HL-60 (cell line): ENCODE data around the gene SOX3.

Source experiments
- DNase-seq, 2 experiments: peaks; one replicate each; pipeline ENCODE4 v3.0.0-alpha.2; 2010 to 2020; ENCODE audit warnings: low read depth in 1 of 2, low spot score in 1 of 2
- H3K27ac ChIP-seq: fragments of 250-450 bp; sonication (Bioruptor Pico); replicated peaks from 2 replicates; pipeline ENCODE4 v1.5.1; 2020; ENCODE audit warnings: mild to moderate bottlenecking, moderate library complexity
- H3K27me3 ChIP-seq: fragments of 250-450 bp; sonication (Bioruptor Pico); 2 replicates; pipeline ENCODE4 v1.5.1; 2021; ENCODE audit warnings: mild to moderate bottlenecking, moderate library complexity; ENCODE audit not compliant: insufficient read depth, poor library complexity, severe bottlenecking
- H3K4me3 ChIP-seq: replicated peaks from 2 replicates; pipeline ENCODE4 v1.5.1; 2011; ENCODE audit warnings: mild to moderate bottlenecking, control low read depth, low read length; ENCODE audit not compliant: insufficient read depth
- GABPA ChIP-seq: IDR thresholded peaks from 2 replicates; pipeline ENCODE4 v1.6.1; 2012; ENCODE audit warnings: low read depth
- POLR2AphosphoS5 ChIP-seq: IDR thresholded peaks from 2 replicates; pipeline ENCODE4 v1.6.1; 2012; ENCODE audit warnings: low read depth
- REST ChIP-seq: IDR thresholded peaks from 2 replicates; pipeline ENCODE4 v1.6.1; 2012; ENCODE audit warnings: low read depth; ENCODE audit not compliant: insufficient replicate concordance
- SPI1 ChIP-seq: IDR thresholded peaks from 2 replicates; pipeline ENCODE4 v1.6.1; 2012; ENCODE audit warnings: low read depth, mild to moderate bottlenecking, borderline replicate concordance
- TF ChIP-seq, protein P1 (sequence below): IDR thresholded peaks from one replicate; pipeline ENCODE4 v1.5.1; 2011; ENCODE audit warnings: low read length, control low read depth, inconsistent platforms; ENCODE audit not compliant: insufficient read depth

The SOX3 gene

GRCh38 chrX:140508958-140509357, 4.1 kb upstream of the SOX3 start:
- Histone ChIP-seq H3K27ac (no peak overlapping the region), H3K4me3 (no peak overlapping the region), H3K27me3 (peaks cover 3% of the 10 kb centered on the region)
- no peak for TF ChIP-seq SPI1
- no peak for TF ChIP-seq POLR2AphosphoS5
- TF ChIP-seq GABPA = no peak
- no peak for DNase-seq

DNA sequence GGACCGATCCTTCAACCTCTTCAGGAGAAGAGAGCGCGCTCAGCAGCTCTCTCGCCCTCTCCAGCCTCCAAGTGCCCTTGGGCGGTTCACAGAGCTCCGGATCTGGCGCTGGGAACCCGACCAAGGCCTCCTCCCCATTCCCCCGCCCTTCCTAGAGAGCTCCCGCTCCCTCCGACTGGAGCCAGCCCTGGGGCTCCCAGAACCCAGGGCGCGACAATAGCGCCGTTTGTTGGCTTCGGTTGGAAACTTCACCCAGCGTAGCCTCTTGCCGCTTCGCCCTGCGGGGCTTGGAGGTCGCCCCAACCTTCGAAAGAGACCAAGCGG, 3.1 kb upstream of the SOX3 start:
- TF ChIP-seq GABPA = no peak
- TF ChIP-seq POLR2AphosphoS5 = no peak
- no peak overlapping the region for H3K27ac ChIP-seq
- no peak overlapping the region for H3K4me3 ChIP-seq
- no peak for DNase-seq
- H3K27me3 ChIP-seq = peaks cover 3% of the 10 kb centered on the region

DNA sequence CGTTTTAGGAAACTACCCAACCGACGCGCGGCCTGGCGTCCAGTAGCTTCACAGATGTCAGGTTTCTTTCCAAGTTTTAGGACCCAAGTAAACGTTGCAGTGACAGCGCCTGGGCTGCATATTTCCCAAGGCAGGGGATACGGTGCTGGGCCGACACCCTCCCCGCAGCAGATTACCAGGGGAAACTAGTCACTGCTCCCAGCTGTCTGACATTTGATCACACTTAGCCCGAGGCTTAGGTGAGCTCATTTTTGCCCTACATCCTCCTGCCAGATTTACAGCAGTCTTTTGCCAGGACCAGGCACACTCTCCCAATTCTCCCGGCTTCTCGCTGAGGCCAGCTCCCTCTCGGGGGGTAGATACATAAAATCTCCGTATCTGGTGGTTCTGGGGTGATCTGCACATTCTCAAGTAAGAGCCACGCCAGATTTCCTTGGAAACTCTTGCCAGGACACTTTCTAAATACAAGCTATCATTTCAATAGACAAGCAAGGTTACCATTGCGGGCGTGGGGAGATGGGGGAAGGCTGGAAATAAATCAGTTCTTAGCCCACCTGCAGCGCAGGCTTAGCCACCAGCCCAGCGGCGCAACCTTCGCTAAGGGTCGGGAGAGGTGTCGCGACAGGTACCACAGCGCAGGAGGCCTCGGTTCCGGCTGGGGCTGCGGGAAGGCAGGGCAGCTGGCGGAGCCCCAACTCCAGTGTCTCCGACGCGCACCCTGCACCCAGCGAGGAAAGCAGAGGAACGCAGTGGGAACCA, 2.5 kb upstream of the SOX3 start:
- TF ChIP-seq SPI1 = no peak
- TF ChIP-seq REST = no peak
- no peak for TF ChIP-seq GABPA
- TF ChIP-seq, protein P1, sequence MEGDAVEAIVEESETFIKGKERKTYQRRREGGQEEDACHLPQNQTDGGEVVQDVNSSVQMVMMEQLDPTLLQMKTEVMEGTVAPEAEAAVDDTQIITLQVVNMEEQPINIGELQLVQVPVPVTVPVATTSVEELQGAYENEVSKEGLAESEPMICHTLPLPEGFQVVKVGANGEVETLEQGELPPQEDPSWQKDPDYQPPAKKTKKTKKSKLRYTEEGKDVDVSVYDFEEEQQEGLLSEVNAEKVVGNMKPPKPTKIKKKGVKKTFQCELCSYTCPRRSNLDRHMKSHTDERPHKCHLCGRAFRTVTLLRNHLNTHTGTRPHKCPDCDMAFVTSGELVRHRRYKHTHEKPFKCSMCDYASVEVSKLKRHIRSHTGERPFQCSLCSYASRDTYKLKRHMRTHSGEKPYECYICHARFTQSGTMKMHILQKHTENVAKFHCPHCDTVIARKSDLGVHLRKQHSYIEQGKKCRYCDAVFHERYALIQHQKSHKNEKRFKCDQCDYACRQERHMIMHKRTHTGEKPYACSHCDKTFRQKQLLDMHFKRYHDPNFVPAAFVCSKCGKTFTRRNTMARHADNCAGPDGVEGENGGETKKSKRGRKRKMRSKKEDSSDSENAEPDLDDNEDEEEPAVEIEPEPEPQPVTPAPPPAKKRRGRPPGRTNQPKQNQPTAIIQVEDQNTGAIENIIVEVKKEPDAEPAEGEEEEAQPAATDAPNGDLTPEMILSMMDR = no peak
- TF ChIP-seq POLR2AphosphoS5 = no peak
- peaks cover 3% of the 10 kb centered on the region for H3K27me3 ChIP-seq
- DNase-seq = no peak
- no peak overlapping the region for H3K27ac ChIP-seq
- no peak overlapping the region for H3K4me3 ChIP-seq

DNA sequence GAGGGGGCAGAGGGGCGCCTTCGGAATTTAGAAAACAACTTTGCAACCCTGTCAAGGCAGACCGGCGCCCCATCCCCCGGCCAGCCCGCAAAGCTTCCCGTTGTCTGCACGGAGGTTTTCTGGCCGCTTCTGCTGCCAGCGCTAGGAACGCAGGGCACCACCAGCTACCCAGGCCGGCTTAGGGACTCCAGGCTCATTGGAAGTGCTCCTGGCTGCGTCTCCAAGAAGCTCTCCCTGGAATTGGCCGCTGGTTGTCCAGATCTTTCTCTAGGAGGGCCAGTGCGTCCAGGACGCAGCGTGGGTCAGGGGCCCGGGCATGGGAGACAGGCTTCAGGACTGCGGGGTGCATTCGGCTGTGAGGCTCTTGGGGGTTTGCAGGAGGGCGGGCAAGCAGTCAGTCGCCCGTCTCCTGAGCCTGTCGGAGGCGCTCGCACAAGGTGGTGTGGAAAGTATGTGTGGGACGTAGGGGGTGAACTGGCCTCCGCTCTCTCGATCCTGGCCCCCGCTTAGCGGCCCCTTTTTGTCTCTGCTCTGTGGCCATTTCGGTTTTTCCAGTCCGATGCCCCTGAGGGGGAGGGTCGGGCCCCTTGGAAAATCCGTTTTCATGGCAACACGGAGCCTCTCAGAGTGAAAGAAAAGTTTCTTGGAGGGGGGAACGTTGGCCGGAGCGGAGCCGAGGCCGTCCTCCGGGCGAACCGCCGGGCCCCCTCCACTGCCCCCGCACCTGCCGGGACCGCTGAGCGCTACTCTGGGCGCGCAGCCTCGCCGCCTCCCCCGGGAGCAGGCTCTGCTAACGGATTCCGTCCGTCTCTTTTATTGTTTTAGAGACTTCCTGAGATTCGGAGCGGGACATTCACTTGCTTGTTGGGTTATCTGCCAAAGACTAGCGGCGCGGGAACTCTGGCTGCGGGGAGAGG, 810 bp upstream of the SOX3 start:
- Histone ChIP-seq H3K27me3 (peaks cover 3% of the 10 kb centered on the region), H3K27ac (no peak overlapping the region), H3K4me3 (no peak overlapping the region)
- DNase-seq = no peak
- TF ChIP-seq, protein P1 = no peak
- TF ChIP-seq GABPA (no peak), POLR2AphosphoS5 (no peak), SPI1 (no peak), REST (no peak)
